Left ventricle myocardium inferior (tissue), 1 donor: Measurements from ENCODE around the gene RAB3A. TPM values are rescaled to one million over a fixed set of nuclear protein-coding genes. Genes with fewer than 3 reads are reported as not detected.

Source experiments
- DNase-seq: peaks from one replicate; pipeline ENCODE4 v3.0.0-alpha.2; 2020
- H3K27ac ChIP-seq: fragments of 200-600 bp; replicated peaks from 2 replicates; pipeline ENCODE4 v1.8.0; 2021
- H3K27me3 ChIP-seq: fragments of 200-600 bp; 2 replicates; pipeline ENCODE4 v1.8.0; 2021; ENCODE audit warnings: low read depth
- H3K36me3 ChIP-seq: fragments of 200-600 bp; 2 replicates; pipeline ENCODE4 v1.8.0; 2021
- H3K4me1 ChIP-seq: fragments of 200-600 bp; 2 replicates; pipeline ENCODE4 v1.8.0; 2021
- H3K4me3 ChIP-seq: fragments of 200-600 bp; 2 replicates; pipeline ENCODE4 v1.8.0; 2021; ENCODE audit warnings: mild to moderate bottlenecking, moderate library complexity
- H3K9me3 ChIP-seq: fragments of 200-600 bp; replicated peaks from 2 replicates; pipeline ENCODE4 v1.8.0; 2021
- CTCF ChIP-seq: fragments of 200-600 bp; IDR thresholded peaks from 2 replicates; pipeline ENCODE4 v1.8.0; 2021; ENCODE audit warnings: antibody characterized with exemption, mild to moderate bottlenecking, borderline replicate concordance
- intact Hi-C: fragments of 100-400 bp; cut with micrococcal nuclease; formaldehyde crosslinking; loops from one replicate; pipeline ENCODE4 v1.11.0; 2022
- total RNA-seq: library from RNA; stranded (reverse); fragmentation: NEBNext Ultra II Directional; extraction: Animal tissue kit (Norgen Biotek cat#: 25700); gene quantifications from one replicate; pipeline ENCODE4 v1.2.1, GENCODE V29; 2021
- donor health status: DM: no; HTN: yes; CAD: no; lungs with severe emphysema.

RAB3A gene
- total RNA-seq, 1 donor from 2014 or later = 37.4 TPM

GRCh38 chr19:18167975-18168645 lies 35.7 kb downstream of the RAB3A start:
- Histone ChIP-seq H3K4me3 (no peak overlapping the region), H3K9me3 (no peaks in the 10 kb centered on the region), H3K36me3 (peaks cover 64% of the 10 kb centered on the region), H3K27ac (no peak overlapping the region), H3K27me3 (no peaks in the 10 kb centered on the region), H3K4me1 (peaks cover 25% of the 10 kb centered on the region)
- TF ChIP-seq CTCF = peak; percentile 77
- intact Hi-C loops = no loop called here
- peak; percentile 35 for DNase-seq

- intact Hi-C loops = no loop called here
- DNase-seq = no peak
- H3K9me3 ChIP-seq = no peaks in the 10 kb centered on the region
- H3K4me1 ChIP-seq = peaks cover 14% of the 10 kb centered on the region
- peaks cover 75% of the 10 kb centered on the region for H3K36me3 ChIP-seq
- no peak overlapping the region for H3K4me3 ChIP-seq
- no peak overlapping the region for H3K27ac ChIP-seq
- H3K27me3 ChIP-seq = no peaks in the 10 kb centered on the region
- TF ChIP-seq CTCF = no peak
These were observed 36.8 kb downstream of the RAB3A start for GRCh38 chr19:18167011-18167410.

GRCh38 chr19:18165794-18166544 lies 37.9 kb downstream of the RAB3A start:
- H3K27me3 ChIP-seq = no peaks in the 10 kb centered on the region
- intact Hi-C loops = no loop called here
- TF ChIP-seq CTCF = no peak
- peaks cover 80% of the 10 kb centered on the region for H3K36me3 ChIP-seq
- no peaks in the 10 kb centered on the region for H3K9me3 ChIP-seq
- H3K4me3 ChIP-seq = no peak overlapping the region
- no peak overlapping the region for H3K27ac ChIP-seq
- DNase-seq = no peak
- peaks cover 12% of the 10 kb centered on the region for H3K4me1 ChIP-seq

- H3K36me3 ChIP-seq = peaks cover 75% of the 10 kb centered on the region
These were observed 39.8 kb downstream of the RAB3A start for GRCh38 chr19:18164072-18164471.

GRCh38 chr19:18161636-18162002 lies 42.2 kb downstream of the RAB3A start:
- no peak for DNase-seq
- Histone ChIP-seq H3K4me1 (peaks cover 35% of the 10 kb centered on the region), H3K27ac (peak overlapping the region; percentile 91), H3K9me3 (no peaks in the 10 kb centered on the region), H3K4me3 (peak overlapping the region; percentile 66), H3K36me3 (peaks cover 50% of the 10 kb centered on the region), H3K27me3 (no peaks in the 10 kb centered on the region)
- peak; percentile 9 for TF ChIP-seq CTCF
- intact Hi-C loops = no loop called here

More at GRCh38 chr19:18164072-18164471, 39.8 kb downstream of the RAB3A start:
- intact Hi-C loops = no loop called here
- Histone ChIP-seq H3K4me3 (no peak overlapping the region), H3K9me3 (no peaks in the 10 kb centered on the region), H3K4me1 (peaks cover 21% of the 10 kb centered on the region), H3K27me3 (no peaks in the 10 kb centered on the region), H3K27ac (no peak overlapping the region)
- no peak for TF ChIP-seq CTCF
- DNase-seq = no peak
